H9 (cell line): ENCODE measurements around the gene ST6GALNAC5. TPM values are rescaled to one million over a fixed set of nuclear protein-coding genes. Genes with fewer than 3 reads are reported as not detected.

Experiments
- DNase-seq: peaks from one replicate; pipeline ENCODE4 v3.0.0-alpha.2; 2017
- H2AFZ ChIP-seq: one replicate; pipeline ENCODE4 v1.6.1; 2013; ENCODE audit warnings: mild to moderate bottlenecking, low read length, control low read depth, moderate library complexity
- H2AK5ac ChIP-seq: 2 replicates; pipeline ENCODE4 v1.6.1; 2013; ENCODE audit warnings: low read length, control low read depth, mixed read lengths; ENCODE audit not compliant: insufficient read length
- H2BK120ac ChIP-seq: one replicate; pipeline ENCODE4 v1.6.1; 2013; ENCODE audit warnings: low read depth, mild to moderate bottlenecking, low read length, control low read depth, inconsistent platforms; ENCODE audit not compliant: poor library complexity, severe bottlenecking
- H2BK12ac ChIP-seq: 2 replicates; pipeline ENCODE4 v1.6.1; 2013; ENCODE audit warnings: low read length, control low read depth, mixed read lengths, low read depth; ENCODE audit not compliant: insufficient read length
- H2BK15ac ChIP-seq: 2 replicates; pipeline ENCODE4 v1.6.1; 2013; ENCODE audit warnings: low read depth, low read length, control low read depth
- H2BK20ac ChIP-seq: one replicate; pipeline ENCODE4 v1.6.1; 2013; ENCODE audit warnings: low read depth, mild to moderate bottlenecking, low read length, control low read depth, inconsistent platforms; ENCODE audit not compliant: poor library complexity, severe bottlenecking
- H2BK5ac ChIP-seq: 2 replicates; pipeline ENCODE4 v1.6.1; 2013; ENCODE audit warnings: low read length, control low read depth, mixed read lengths; ENCODE audit not compliant: insufficient read length
- H3K14ac ChIP-seq: 2 replicates; pipeline ENCODE4 v1.6.1; 2013; ENCODE audit warnings: low read length, control low read depth; ENCODE audit not compliant: insufficient read depth
- H3K18ac ChIP-seq: 2 replicates; pipeline ENCODE4 v1.6.1; 2013; ENCODE audit warnings: low read depth, mild to moderate bottlenecking, mixed read lengths, low read length, control low read depth; ENCODE audit not compliant: insufficient read length
- H3K23ac ChIP-seq: 2 replicates; pipeline ENCODE4 v1.6.1; 2013; ENCODE audit warnings: low read length, control low read depth, mixed read lengths, low read depth; ENCODE audit not compliant: insufficient read length
- H3K23me2 ChIP-seq: 2 replicates; pipeline ENCODE4 v1.6.1; 2013; ENCODE audit warnings: low read depth, mild to moderate bottlenecking, mixed read lengths, low read length, control low read depth; ENCODE audit not compliant: insufficient read length, poor library complexity, severe bottlenecking
- H3K27ac ChIP-seq: 2 replicates; pipeline ENCODE4 v1.5.1; 2013; ENCODE audit warnings: low read length, control low read depth, mixed read lengths, low read depth; ENCODE audit not compliant: insufficient read length
- H3K27me3 ChIP-seq: 2 replicates; pipeline ENCODE4 v1.6.1; 2013; ENCODE audit warnings: low read length, control low read depth, inconsistent platforms; ENCODE audit not compliant: insufficient read depth
- H3K4ac ChIP-seq: 2 replicates; pipeline ENCODE4 v1.6.1; 2013; ENCODE audit warnings: low read depth, mild to moderate bottlenecking, control low read depth, inconsistent platforms, low read length, moderate library complexity
- H3K4me1 ChIP-seq: 2 replicates; pipeline ENCODE4 v1.6.1; 2013; ENCODE audit warnings: low read length, control low read depth, inconsistent platforms; ENCODE audit not compliant: insufficient read depth
- H3K4me2 ChIP-seq: 2 replicates; pipeline ENCODE4 v1.6.1; 2013; ENCODE audit warnings: low read length, control low read depth, mixed read lengths; ENCODE audit not compliant: insufficient read length, insufficient read depth
- H3K56ac ChIP-seq: 2 replicates; pipeline ENCODE4 v1.6.1; 2013; ENCODE audit warnings: low read depth, mild to moderate bottlenecking, mixed read lengths, low read length, control low read depth; ENCODE audit not compliant: insufficient read length
- H3K79me1 ChIP-seq: 2 replicates; pipeline ENCODE4 v1.6.1; 2013; ENCODE audit warnings: low read depth, mild to moderate bottlenecking, moderate library complexity, low read length, control low read depth, inconsistent platforms; ENCODE audit not compliant: insufficient read depth, poor library complexity, severe bottlenecking
- H3K79me2 ChIP-seq: 2 replicates; pipeline ENCODE4 v1.6.1; 2013; ENCODE audit warnings: low read length, control low read depth, inconsistent platforms; ENCODE audit not compliant: insufficient read depth
- H3K9ac ChIP-seq: 2 replicates; pipeline ENCODE4 v1.6.1; 2013; ENCODE audit warnings: low read length, control low read depth, mixed read lengths; ENCODE audit not compliant: insufficient read length; ENCODE audit errors: extremely low read depth
- H3K9me3 ChIP-seq: one replicate; pipeline ENCODE4 v1.6.1; 2013; ENCODE audit warnings: low read depth, low read length, inconsistent platforms; ENCODE audit not compliant: control insufficient read depth
- H3T11ph ChIP-seq: one replicate; pipeline ENCODE4 v1.6.1; 2013; ENCODE audit warnings: mild to moderate bottlenecking, low read length, control low read depth, inconsistent platforms
- H4K20me1 ChIP-seq: one replicate; pipeline ENCODE4 v1.6.1; 2013; ENCODE audit not compliant: control insufficient read depth, insufficient read length, insufficient read depth
- H4K5ac ChIP-seq: 2 replicates; pipeline ENCODE4 v1.6.1; 2013; ENCODE audit warnings: low read depth, mild to moderate bottlenecking, mixed read lengths, low read length, control low read depth; ENCODE audit not compliant: insufficient read length
- H4K8ac ChIP-seq: replicated peaks from 2 replicates; pipeline ENCODE4 v1.6.1; 2013; ENCODE audit warnings: low read length, control low read depth, mixed read lengths, low read depth; ENCODE audit not compliant: insufficient read length
- H4K91ac ChIP-seq: 2 replicates; pipeline ENCODE4 v1.6.1; 2013; ENCODE audit warnings: low read depth, mild to moderate bottlenecking, moderate library complexity, mixed read lengths, low read length, control low read depth; ENCODE audit not compliant: insufficient read length
- H3K27ac Mint-ChIP-seq, 3 experiments: 2 replicates in 2 of 3; 3 replicates in 1 of 3; pipeline ENCODE4 v1.8.0; 2020 to 2021; ENCODE audit warnings: mixed read lengths in 3 of 3, mild to moderate bottlenecking in 1 of 3, moderate library complexity in 1 of 3
- H3K27me3 Mint-ChIP-seq: 2 replicates; pipeline ENCODE4 v1.8.0; 2021; ENCODE audit warnings: low read depth, mild to moderate bottlenecking, moderate library complexity, mixed read lengths
- H3K36me3 Mint-ChIP-seq, 3 experiments: 2 replicates in 2 of 3; 3 replicates in 1 of 3; pipeline ENCODE4 v1.8.0; 2020 to 2021; ENCODE audit warnings: low read depth in 3 of 3, mixed read lengths in 3 of 3; ENCODE audit not compliant: insufficient read depth in 1 of 3
- H3K4me1 Mint-ChIP-seq, 2 experiments: 2 replicates each; pipeline ENCODE4 v1.8.0; 2020; ENCODE audit warnings: mixed read lengths in 2 of 2
- H3K4me3 Mint-ChIP-seq, 2 experiments: 2 replicates in 1 of 2; 3 replicates in 1 of 2; pipeline ENCODE4 v1.8.0; 2020 to 2021; ENCODE audit warnings: mild to moderate bottlenecking in 2 of 2, mixed read lengths in 2 of 2, moderate library complexity in 1 of 2
- H3K9me3 Mint-ChIP-seq, 2 experiments: 2 replicates in 1 of 2; 3 replicates in 1 of 2; pipeline ENCODE4 v1.8.0; 2020; ENCODE audit warnings: mild to moderate bottlenecking in 2 of 2, mixed read lengths in 2 of 2, moderate library complexity in 1 of 2
- WGBS: extraction: QIAGEN DNeasy Blood & Tissue Kit; methylation state at CpG from one replicate; pipeline ENCODE4 v1.1.7; 2013; ENCODE audit warnings: missing lambda C conversion rate, low lambda C conversion rate, mixed read lengths; ENCODE audit not compliant: insufficient read length; ENCODE audit errors: extremely low coverage; 5-methylcytosine and 5-hydroxymethylcytosine counted together
- total RNA-seq: library from RNA; stranded (reverse); gene quantifications from 2 replicates; pipeline ENCODE4 v1.2.1, GENCODE V29; 2021
- TF ChIP-seq, protein P1 (sequence below): fragments of 200-600 bp; sonication (generic); conservative IDR thresholded peaks from 3 replicates; pipeline ENCODE4 v1.8.0; 2021; ENCODE audit warnings: antibody characterized with exemption, mild to moderate bottlenecking

Gene ST6GALNAC5
- total RNA-seq, 1 experiment from 2014 or later, result 3.3 TPM

DNA sequence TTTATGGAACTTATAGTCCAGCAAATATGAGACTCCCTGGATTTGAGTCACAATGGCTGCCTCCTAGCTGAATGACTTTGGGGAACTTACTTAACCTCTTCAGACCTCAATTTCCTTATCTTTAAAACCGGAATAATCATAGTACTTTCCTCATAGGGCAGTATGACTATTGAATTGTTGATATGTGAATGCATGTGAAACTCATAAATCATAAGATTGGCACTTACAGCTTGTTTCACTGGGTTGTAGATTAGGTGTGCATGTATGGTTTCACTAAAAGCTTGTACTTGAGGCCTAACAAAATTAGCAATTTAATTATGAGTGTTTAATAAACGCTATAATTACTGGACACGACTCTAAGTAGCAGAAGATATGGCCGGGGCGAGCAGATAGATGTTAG, 72.5 kb downstream of the ST6GALNAC5 start:
- Histone ChIP-seq H3K79me1 (no peaks in the 10 kb centered on the region), H3K79me2 (no peaks in the 10 kb centered on the region), H3K14ac (no peak overlapping the region), H2BK12ac (no peak overlapping the region), H3K27ac (no peak overlapping the region), H3K4me1 (peaks cover 2% of the 10 kb centered on the region; the same call in 1 of the 2 replicates), H2AFZ (no peak overlapping the region), H3K56ac (no peak overlapping the region), H3K27me3 (no peaks in the 10 kb centered on the region), H2BK5ac (no peak overlapping the region), H2BK120ac (no peak overlapping the region), H2BK15ac (no peak overlapping the region), H3K4ac (no peak overlapping the region), H3K9ac (no peak overlapping the region), H3K23me2 (no peaks in the 10 kb centered on the region), H3K23ac (no peak overlapping the region), H3K4me2 (no peak overlapping the region), H3T11ph (no peak overlapping the region), H4K8ac (no peak overlapping the region), H4K5ac (no peak overlapping the region), H2BK20ac (no peak overlapping the region), H3K9me3 (no peaks in the 10 kb centered on the region), H2AK5ac (no peak overlapping the region), H4K20me1 (no peaks in the 10 kb centered on the region), H4K91ac (no peak overlapping the region), H3K18ac (no peak overlapping the region)
- Mint-ChIP-seq H3K4me1 (peaks cover 4 to 6% of the 10 kb centered on the region in 2 experiments; a peak in 3 of 4 replicates), H3K27ac (no peak overlapping the region), H3K27me3 (no peaks in the 10 kb centered on the region), H3K9me3 (no peaks in the 10 kb centered on the region), H3K4me3 (no peak overlapping the region), H3K36me3 (no peaks in the 10 kb centered on the region)
- no CpG with 5 or more reads among the region's 5 CpGs for WGBS
- TF ChIP-seq, protein P1, sequence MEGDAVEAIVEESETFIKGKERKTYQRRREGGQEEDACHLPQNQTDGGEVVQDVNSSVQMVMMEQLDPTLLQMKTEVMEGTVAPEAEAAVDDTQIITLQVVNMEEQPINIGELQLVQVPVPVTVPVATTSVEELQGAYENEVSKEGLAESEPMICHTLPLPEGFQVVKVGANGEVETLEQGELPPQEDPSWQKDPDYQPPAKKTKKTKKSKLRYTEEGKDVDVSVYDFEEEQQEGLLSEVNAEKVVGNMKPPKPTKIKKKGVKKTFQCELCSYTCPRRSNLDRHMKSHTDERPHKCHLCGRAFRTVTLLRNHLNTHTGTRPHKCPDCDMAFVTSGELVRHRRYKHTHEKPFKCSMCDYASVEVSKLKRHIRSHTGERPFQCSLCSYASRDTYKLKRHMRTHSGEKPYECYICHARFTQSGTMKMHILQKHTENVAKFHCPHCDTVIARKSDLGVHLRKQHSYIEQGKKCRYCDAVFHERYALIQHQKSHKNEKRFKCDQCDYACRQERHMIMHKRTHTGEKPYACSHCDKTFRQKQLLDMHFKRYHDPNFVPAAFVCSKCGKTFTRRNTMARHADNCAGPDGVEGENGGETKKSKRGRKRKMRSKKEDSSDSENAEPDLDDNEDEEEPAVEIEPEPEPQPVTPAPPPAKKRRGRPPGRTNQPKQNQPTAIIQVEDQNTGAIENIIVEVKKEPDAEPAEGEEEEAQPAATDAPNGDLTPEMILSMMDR, result no peak
- DNase-seq, result no peak
